Muscle layer of duodenum (tissue), 2 donors: ENCODE measurements around the gene PSD.

Experiments
- H3K27ac ChIP-seq: one replicate; pipeline ENCODE4 v1.7.0; 2013; ENCODE audit warnings: mild to moderate bottlenecking, low read length
- H3K27me3 ChIP-seq: one replicate; pipeline ENCODE4 v1.7.0; 2013; ENCODE audit warnings: low read depth, mild to moderate bottlenecking, control low read depth, low read length
- H3K36me3 ChIP-seq, 2 donors: one replicate each; pipeline ENCODE4 v1.7.0; 2013; ENCODE audit warnings: low read length in 2 of 2, control low read depth in 1 of 2, mild to moderate bottlenecking in 1 of 2; ENCODE audit not compliant: insufficient read depth in 2 of 2, control insufficient read depth in 1 of 2
- H3K4me1 ChIP-seq, 2 donors: one replicate each; pipeline ENCODE4 v1.7.0; 2013; ENCODE audit warnings: low read length in 2 of 2, mild to moderate bottlenecking in 2 of 2, control low read depth in 1 of 2, moderate library complexity in 1 of 2; ENCODE audit not compliant: insufficient read depth in 2 of 2, control insufficient read depth in 1 of 2
- H3K4me3 ChIP-seq, 2 donors: one replicate each; pipeline ENCODE4 v1.7.0; 2013; ENCODE audit warnings: low read length in 2 of 2, low read depth in 1 of 2, mild to moderate bottlenecking in 1 of 2
- H3K9me3 ChIP-seq, 2 donors: one replicate each; pipeline ENCODE4 v1.7.0; 2013; ENCODE audit warnings: low read length in 2 of 2, control low read depth in 1 of 2, mild to moderate bottlenecking in 1 of 2; ENCODE audit not compliant: control insufficient read depth in 1 of 2
- donor health status: healthy.

Gene PSD

DNA sequence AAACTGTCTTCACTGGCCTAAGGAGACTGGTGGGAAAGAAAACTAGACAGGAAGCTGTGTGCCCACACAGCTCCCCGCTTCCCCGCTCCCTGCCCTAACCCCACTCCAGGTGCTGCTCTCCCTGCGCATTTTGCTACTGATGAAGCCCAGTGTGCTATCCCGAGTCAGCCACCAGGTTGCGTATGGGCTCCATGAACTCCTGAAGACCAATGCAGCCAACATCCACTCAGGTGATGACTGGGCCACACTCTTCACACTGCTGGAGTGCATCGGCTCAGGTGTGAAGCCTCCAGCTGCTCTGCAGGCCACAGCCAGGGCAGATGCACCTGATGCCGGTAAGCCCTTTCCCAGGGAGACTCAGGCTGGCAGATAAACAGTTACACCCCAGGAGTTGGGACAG, 43.3 kb downstream of the PSD start:
- Histone ChIP-seq H3K4me3 (no peak overlapping the region), H3K27ac (no peak overlapping the region), H3K9me3 (peaks cover 0 to 6% of the 10 kb centered on the region in 2 donors), H3K27me3 (no peaks in the 10 kb centered on the region), H3K36me3 (peaks cover 54 to 80% of the 10 kb centered on the region in 2 donors), H3K4me1 (no peaks in the 10 kb centered on the region)

DNA sequence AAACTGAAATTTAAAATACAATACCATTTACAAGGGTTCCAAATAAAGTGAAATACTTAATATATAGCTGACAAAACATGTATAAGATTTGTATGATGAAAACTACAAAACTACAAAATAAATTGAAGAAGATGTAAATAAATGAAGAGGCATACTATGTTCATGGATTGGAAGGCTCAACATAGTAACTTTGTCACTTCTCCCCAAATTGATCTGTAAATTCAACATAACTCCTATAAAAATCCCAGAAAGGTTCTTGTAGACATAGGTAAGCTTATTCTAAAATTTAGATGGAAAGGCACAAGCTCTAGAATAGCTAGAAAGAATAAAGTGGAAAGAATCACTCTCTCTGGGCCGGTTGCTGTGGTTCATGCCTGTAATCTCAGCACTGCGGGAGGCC, 47.3 kb downstream of the PSD start:
- Histone ChIP-seq H3K36me3 (peaks cover 70 to 90% of the 10 kb centered on the region in 2 donors), H3K4me3 (no peak overlapping the region), H3K9me3 (peaks cover 0 to 6% of the 10 kb centered on the region in 2 donors), H3K27me3 (no peaks in the 10 kb centered on the region), H3K27ac (no peak overlapping the region), H3K4me1 (no peaks in the 10 kb centered on the region)

- Histone ChIP-seq H3K4me1 (no peaks in the 10 kb centered on the region), H3K4me3 (no peak overlapping the region), H3K9me3 (peaks cover 0 to 6% of the 10 kb centered on the region in 2 donors), H3K27me3 (no peaks in the 10 kb centered on the region), H3K27ac (no peak overlapping the region), H3K36me3 (peaks cover 73 to 92% of the 10 kb centered on the region in 2 donors)
These were observed 50.5 kb downstream of the PSD start for GRCh38 chr10:102368077-102368476.

DNA sequence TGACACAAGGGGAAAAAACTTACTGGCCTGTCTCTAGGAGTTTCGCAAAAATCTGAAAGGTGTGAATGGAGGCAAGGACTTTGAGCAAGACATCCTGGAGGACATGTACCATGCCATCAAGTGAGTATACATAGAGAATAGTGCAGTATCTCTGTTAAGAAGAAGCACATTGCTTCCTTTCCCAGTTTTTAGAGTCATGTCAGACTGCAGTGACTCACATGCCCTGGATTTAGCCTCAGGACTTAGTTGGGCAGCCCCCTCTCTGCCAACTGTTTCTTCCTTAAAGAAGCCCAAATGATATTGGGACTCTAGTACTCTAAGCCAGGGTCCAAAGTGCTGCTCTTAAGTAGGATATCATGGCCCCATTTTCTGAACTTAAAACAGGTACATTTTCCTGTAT, 51.1 kb downstream of the PSD start:
- H3K4me1 ChIP-seq = no peaks in the 10 kb centered on the region
- H3K27me3 ChIP-seq = no peaks in the 10 kb centered on the region
- no peak overlapping the region for H3K27ac ChIP-seq
- H3K36me3 ChIP-seq = peaks cover 74 to 94% of the 10 kb centered on the region in 2 donors
- H3K4me3 ChIP-seq = no peak overlapping the region
- peaks cover 0 to 6% of the 10 kb centered on the region in 2 donors for H3K9me3 ChIP-seq

DNA sequence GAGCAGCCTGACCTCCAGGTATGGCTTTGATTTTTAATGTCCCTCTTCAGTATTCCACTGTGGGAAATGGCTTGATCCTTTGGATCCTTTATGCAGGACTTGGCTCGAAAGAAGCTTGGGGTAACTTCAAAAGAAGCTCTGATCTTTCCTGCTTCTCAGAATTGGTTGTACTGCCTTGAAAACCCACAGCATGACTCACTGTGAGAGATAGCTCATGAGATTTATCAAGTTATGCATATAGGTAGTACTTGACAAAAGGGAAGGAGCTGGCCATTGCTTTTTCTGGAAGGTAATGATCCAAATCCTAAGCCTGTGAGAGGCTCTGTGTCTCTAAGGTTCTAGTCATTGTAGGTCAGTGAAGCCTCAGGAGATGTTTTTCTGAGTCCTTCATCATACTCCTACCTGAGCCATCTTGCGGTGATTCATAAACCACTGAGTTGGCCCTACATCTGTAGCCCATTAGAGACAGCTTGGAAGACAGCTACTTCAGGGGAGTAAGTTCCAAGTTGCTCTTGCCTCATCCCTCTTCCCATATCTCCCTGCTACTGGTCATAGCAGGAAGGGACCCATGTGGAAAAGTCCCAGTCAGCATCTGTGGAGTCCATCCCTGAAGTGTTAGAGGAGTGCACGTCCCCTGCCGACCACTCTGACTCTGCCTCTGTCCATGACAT, 59.7 kb downstream of the PSD start:
- no peak overlapping the region for H3K27ac ChIP-seq
- H3K4me1 ChIP-seq = no peaks in the 10 kb centered on the region
- peaks cover 71 to 78% of the 10 kb centered on the region in 2 donors for H3K36me3 ChIP-seq
- no peaks in the 10 kb centered on the region for H3K9me3 ChIP-seq
- no peak overlapping the region for H3K4me3 ChIP-seq
- no peaks in the 10 kb centered on the region for H3K27me3 ChIP-seq

DNA sequence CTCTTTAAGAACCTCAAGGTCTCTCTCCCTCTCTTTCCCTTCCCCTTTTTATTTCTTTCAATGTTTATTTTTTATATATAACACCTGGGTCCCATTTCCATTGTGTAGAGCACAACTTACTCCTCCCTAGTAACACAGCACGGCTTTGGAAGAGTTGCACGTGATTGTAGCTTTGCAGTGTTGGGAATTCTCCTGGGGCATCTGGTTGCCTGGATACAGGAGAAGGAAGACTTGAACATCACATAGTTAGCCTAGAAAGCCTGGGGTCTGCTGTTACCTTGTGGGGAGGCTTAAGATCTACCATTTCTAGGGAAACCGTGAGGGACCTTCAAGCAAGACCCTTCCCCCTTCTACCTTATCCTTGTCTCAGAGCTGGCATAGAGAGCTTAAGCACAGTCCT, 64.1 kb downstream of the PSD start:
- H3K9me3 ChIP-seq = no peaks in the 10 kb centered on the region
- H3K27me3 ChIP-seq = no peaks in the 10 kb centered on the region
- H3K27ac ChIP-seq = no peak overlapping the region
- no peak overlapping the region for H3K4me3 ChIP-seq
- peaks cover 59 to 64% of the 10 kb centered on the region in 2 donors for H3K36me3 ChIP-seq
- no peaks in the 10 kb centered on the region for H3K4me1 ChIP-seq
